ENCODE measurements around the gene ZNF845. TPM values are rescaled to one million over a fixed set of nuclear protein-coding genes. Genes with fewer than 3 reads are reported as not detected.

ZNF845 gene
- total RNA-seq, 4 donors from 2014 or later = 5.0 to 18.0 (median 10.3) TPM

- intact Hi-C loops (cut with DNase I; ENCODE audit: low total_unique reads) = no loop called here
- peak overlapping the region; percentile 74 to 83 for H3K27ac ChIP-seq
- peak overlapping the region; percentile 52 to 65 for H3K4me3 ChIP-seq
Observed at GRCh38 chr19:53365899-53366493, 32.4 kb downstream of the ZNF845 start.

GRCh38 chr19:53372196-53372595 lies 38.6 kb downstream of the ZNF845 start:
- no peaks in the 10 kb centered on the region for H3K4me1 ChIP-seq
- intact Hi-C loops (cut with DNase I; ENCODE audit: low total_unique reads) = no loop called here
- TF ChIP-seq CTCF (IDR thresholded peaks at IDR 0.05) (no peak), POLR2A (IDR thresholded peaks at IDR 0.05) (no peak)
- H3K36me3 ChIP-seq = no peaks in the 10 kb centered on the region
- no peak overlapping the region for H3K4me3 ChIP-seq
- H3K9me3 ChIP-seq = no peaks in the 10 kb centered on the region
- no peaks in the 10 kb centered on the region for H3K27me3 ChIP-seq
- H3K27ac ChIP-seq = no peak overlapping the region
- no peak for DNase-seq

More at GRCh38 chr19:53365899-53366493, 32.4 kb downstream of the ZNF845 start:
- H3K4me1 ChIP-seq = no peaks in the 10 kb centered on the region
- no peaks in the 10 kb centered on the region for H3K27me3 ChIP-seq
- H3K36me3 ChIP-seq = no peaks in the 10 kb centered on the region
- DNase-seq = no peak
- no peaks in the 10 kb centered on the region for H3K9me3 ChIP-seq
- TF ChIP-seq POLR2A (IDR thresholded peaks at IDR 0.05) = no peak
- TF ChIP-seq CTCF (IDR thresholded peaks at IDR 0.05) = no peak

GRCh38 chr19:53374288-53374687 lies 40.7 kb downstream of the ZNF845 start:
- H3K36me3 ChIP-seq = no peaks in the 10 kb centered on the region
- TF ChIP-seq POLR2A (IDR thresholded peaks at IDR 0.05) = no peak
- TF ChIP-seq CTCF (IDR thresholded peaks at IDR 0.05) = no peak

GRCh38 chr19:53374743-53375142 lies 41.2 kb downstream of the ZNF845 start:
- no peak for TF ChIP-seq POLR2A (IDR thresholded peaks at IDR 0.05)
- TF ChIP-seq CTCF (IDR thresholded peaks at IDR 0.05) = no peak
- H3K27ac ChIP-seq = no peak overlapping the region
- DNase-seq = no peak
- H3K9me3 ChIP-seq = no peaks in the 10 kb centered on the region
- no peaks in the 10 kb centered on the region for H3K36me3 ChIP-seq
- H3K4me1 ChIP-seq = no peaks in the 10 kb centered on the region
- H3K4me3 ChIP-seq = no peak overlapping the region
- intact Hi-C loops (cut with DNase I; ENCODE audit: low total_unique reads) = no loop called here
- no peaks in the 10 kb centered on the region for H3K27me3 ChIP-seq

More at GRCh38 chr19:53374288-53374687, 40.7 kb downstream of the ZNF845 start:
- Histone ChIP-seq H3K4me1 (no peaks in the 10 kb centered on the region), H3K27me3 (no peaks in the 10 kb centered on the region), H3K9me3 (no peaks in the 10 kb centered on the region), H3K27ac (no peak overlapping the region), H3K4me3 (no peak overlapping the region)
- intact Hi-C loops (cut with DNase I; ENCODE audit: low total_unique reads) = no loop called here
- no peak for DNase-seq

GRCh38 chr19:53381376-53381775 lies 47.8 kb downstream of the ZNF845 start:
- TF ChIP-seq CTCF (IDR thresholded peaks at IDR 0.05) (no peak), POLR2A (IDR thresholded peaks at IDR 0.05) (no peak)
- no peaks in the 10 kb centered on the region for H3K4me1 ChIP-seq
- intact Hi-C loops (cut with DNase I; ENCODE audit: low total_unique reads) = no loop called here
- H3K4me3 ChIP-seq = no peak overlapping the region
- H3K27ac ChIP-seq = no peak overlapping the region
- DNase-seq = no peak
- H3K9me3 ChIP-seq = no peaks in the 10 kb centered on the region
- no peaks in the 10 kb centered on the region for H3K36me3 ChIP-seq
- H3K27me3 ChIP-seq = no peaks in the 10 kb centered on the region
